Adrenal gland (tissue), 12 donors: ENCODE data around the gene FCHSD2. TPM values are rescaled to one million over a fixed set of nuclear protein-coding genes. Genes with fewer than 3 reads are reported as not detected.
A peak's percentile ranks its signal among the peaks of the same experiment; 100 is the strongest.

ENCODE experiments used
- DNase-seq, 7 donors: peaks; one replicate each; pipeline ENCODE4 v3.0.0-alpha.2; 2019 to 2020
- H3K27ac ChIP-seq, 5 donors: fragments of 200-600 bp; sonication (generic) in 4 of 5; 1 replicate in 3 of 5; 2 replicates in 2 of 5; pipeline versions ENCODE4 v1.5.1 to v1.8.0; 2016 to 2020; ENCODE audit warnings: mild to moderate bottlenecking in 1 of 5
- H3K27me3 ChIP-seq: fragments of 200-600 bp; 2 replicates; pipeline ENCODE4 v1.8.0; 2021
- H3K36me3 ChIP-seq, 2 donors: fragments of 200-600 bp; replicated peaks in 1 of 2; 1 replicate in 1 of 2; 2 replicates in 1 of 2; pipeline versions ENCODE4 v1.5.1 to v1.8.0; 2018 to 2022
- H3K4me1 ChIP-seq, 2 donors: fragments of 200-600 bp; replicated peaks in 1 of 2; 1 replicate in 1 of 2; 2 replicates in 1 of 2; pipeline versions ENCODE4 v1.5.1 to v1.8.0; 2018 to 2021
- H3K4me3 ChIP-seq, 4 donors: fragments of 200-600 bp; sonication (generic) in 3 of 4; one replicate each; pipeline ENCODE4 v1.5.1; 2016 to 2018
- H3K9me3 ChIP-seq, 3 donors: fragments of 200-600 bp; sonication (generic) in 1 of 3; replicated peaks in 1 of 3; 1 replicate in 2 of 3; 2 replicates in 1 of 3; pipeline versions ENCODE4 v1.5.1 to v1.8.0; 2016 to 2021
- CTCF ChIP-seq, 6 experiments: fragments of 450-650 bp in 4 of 6; fragments of 200-600 bp in 2 of 6; sonication (generic) in 1 of 6; IDR thresholded peaks; 1 replicate in 5 of 6; 2 replicates in 1 of 6; pipeline versions ENCODE4 v1.5.1 to v1.8.0; 2016 to 2021; ENCODE audit warnings: antibody characterized with exemption in 6 of 6, mild to moderate bottlenecking in 2 of 6, moderate library complexity in 1 of 6
- POLR2A ChIP-seq, 2 donors: fragments of 450-650 bp; IDR thresholded peaks; one replicate each; pipeline ENCODE4 v1.6.1; 2017; ENCODE audit warnings: antibody characterized with exemption in 2 of 2, mild to moderate bottlenecking in 2 of 2, moderate library complexity in 1 of 2
- WGBS, 4 donors: extraction: QIAGEN DNeasy Blood & Tissue Kit in 2 of 4; methylation state at CpG; one replicate each; pipeline versions ENCODE4 v1.1.5 to v1.1.7; 2013 to 2017; 5-methylcytosine and 5-hydroxymethylcytosine counted together
- intact Hi-C, 2 donors: fragments of 100-400 bp; cut with DNase I; formaldehyde crosslinking; loops; one replicate each; pipeline versions ENCODE4 v1.14.1 to v1.15.0; 2022 to 2023
- polyA plus RNA-seq, 3 donors: library from polyadenylated mRNA; stranded (reverse); fragments of 200-250 nt in 2 of 3; fragments of 350-450 nt in 1 of 3; fragmentation: Illumina TruSeq in 1 of 3; extraction: RNeasy Lipid Tissue Mini Kit (QIAGEN cat#74804) in 1 of 3; gene quantifications; one replicate each; pipeline ENCODE4 v1.2.3, GENCODE V29; 2013 to 2014
- total RNA-seq, 9 donors: library from RNA; depleted of rRNA in 4 of 9; stranded (reverse); fragments of >200 nt in 4 of 9; fragments of 120-200 nt in 1 of 9; fragmentation: NEBNext Ultra II Directional in 1 of 9; extraction: Animal tissue kit (Norgen Biotek cat#: 25700) in 1 of 9; gene quantifications; one replicate each; pipeline versions ENCODE4 v1.1.0 to v1.2.4, GENCODE V29; 2013 to 2023
- donor health status: healthy with polysubstance abuse.
- donor health status: Bipolar disorder and iron deficiency.
- donor health status: DM: yes; HTN: yes; CAD: no.
- donor health status: DM: no; HTN: no; CAD: no.
- donor health status: DM: no; HTN: no; CAD: no.
- donor health status: DM: yes; HTN: yes; CAD: no.

Gene FCHSD2
- total and polyA plus RNA-seq, 12 donors: 14.6 to 67.2 (median 32.7) TPM

GRCh38 chr11:73176874-73177155 is 34.7 kb upstream of the FCHSD2 start:
- H3K27me3 ChIP-seq: no peaks in the 10 kb centered on the region
- no peak for DNase-seq
- 81 to 100% (median 88%) methylated on average over 1 of the region's 1 CpG for WGBS, 4 donors
- peaks cover 13 to 33% of the 10 kb centered on the region in 2 donors for H3K4me1 ChIP-seq
- TF ChIP-seq POLR2A (IDR thresholded peaks at IDR 0.05) (no peak), CTCF (IDR thresholded peaks at IDR 0.05) (no peak)
- H3K9me3 ChIP-seq: no peaks in the 10 kb centered on the region
- H3K27ac ChIP-seq: peak overlapping the region in 3 of 5 donors; percentile 59 to 87 (median 70)
- H3K4me3 ChIP-seq: no peak overlapping the region
- intact Hi-C loops: loop anchor here in 1 of 2 donors (5.0 to 10.0 kb wide), 2 partner anchors 350 to 462 kb away; no protein-coding TSS in a partner anchor
- H3K36me3 ChIP-seq: no peaks in the 10 kb centered on the region

- Histone ChIP-seq H3K9me3 (no peaks in the 10 kb centered on the region), H3K36me3 (no peaks in the 10 kb centered on the region), H3K4me1 (peaks cover 13 to 33% of the 10 kb centered on the region in 2 donors), H3K27ac (peak overlapping the region in 4 of 5 donors; percentile 19 to 87 (median 69)), H3K4me3 (no peak overlapping the region), H3K27me3 (no peaks in the 10 kb centered on the region)
- intact Hi-C loops: loop anchor here in 1 of 2 donors (5.0 to 10.0 kb wide), 2 partner anchors 349 to 462 kb away; no protein-coding TSS in a partner anchor
- TF ChIP-seq CTCF (IDR thresholded peaks at IDR 0.05): no peak
- no peak for TF ChIP-seq POLR2A (IDR thresholded peaks at IDR 0.05)
- WGBS, 4 donors: 79 to 95% (median 88%) methylated on average over 3 to 5 of the region's 5 CpGs
- no peak for DNase-seq
These were observed 34.2 kb upstream of the FCHSD2 start for GRCh38 chr11:73176145-73176873.

- DNase-seq: peak in 6 of 7 donors; percentile 53 to 76 (median 55)
- TF ChIP-seq CTCF (IDR thresholded peaks at IDR 0.05) (no peak), POLR2A (IDR thresholded peaks at IDR 0.05) (no peak)
- Histone ChIP-seq H3K9me3 (no peaks in the 10 kb centered on the region), H3K27ac (peak overlapping the region in 4 of 5 donors; percentile 19 to 79 (median 52)), H3K27me3 (no peaks in the 10 kb centered on the region), H3K4me1 (peaks cover 13 to 33% of the 10 kb centered on the region in 2 donors), H3K4me3 (no peak overlapping the region), H3K36me3 (no peaks in the 10 kb centered on the region)
- intact Hi-C loops: loop anchor here in 1 of 2 donors (5.0 to 10.0 kb wide), 2 partner anchors 348 to 461 kb away; no protein-coding TSS in a partner anchor
- 33 to 46% (median 37%) methylated on average over 5 of the region's 5 CpGs for WGBS, 4 donors
These were observed 33.5 kb upstream of the FCHSD2 start for GRCh38 chr11:73175551-73176144.

GRCh38 chr11:73174495-73174791 is 32.3 kb upstream of the FCHSD2 start:
- WGBS, 4 donors: 60 to 81% (median 70%) methylated on average over 3 of the region's 3 CpGs

More at GRCh38 chr11:73174495-73174791, 32.3 kb upstream of the FCHSD2 start:
- TF ChIP-seq CTCF (IDR thresholded peaks at IDR 0.05) (no peak), POLR2A (IDR thresholded peaks at IDR 0.05) (no peak)
- DNase-seq: no peak
- H3K36me3 ChIP-seq: no peaks in the 10 kb centered on the region
- no peak overlapping the region for H3K4me3 ChIP-seq
- intact Hi-C loops: loop anchor here (5.0 to 10.0 kb wide), 2 partner anchors 252 to 460 kb away; no protein-coding TSS in a partner anchor
- no peaks in the 10 kb centered on the region for H3K9me3 ChIP-seq
- H3K27ac ChIP-seq: peak overlapping the region in 2 of 5 donors; percentile 43 to 79
- peaks cover 13 to 39% of the 10 kb centered on the region in 2 donors for H3K4me1 ChIP-seq
- no peaks in the 10 kb centered on the region for H3K27me3 ChIP-seq
